Body of pancreas (tissue), 4 donors: Measurements from ENCODE around the gene DPYD.

Experiments used
- CTCF ChIP-seq, 7 experiments: fragments of 450-650 bp in 4 of 7; fragments of 200-600 bp in 3 of 7; sonication (generic) in 3 of 7; IDR thresholded peaks; one replicate each; pipeline ENCODE4 v1.5.1; 2016 to 2019; ENCODE audit warnings: antibody characterized with exemption in 7 of 7
- POLR2A ChIP-seq, 3 donors: fragments of 450-650 bp; IDR thresholded peaks; one replicate each; pipeline ENCODE4 v1.6.1; 2016; ENCODE audit warnings: antibody characterized with exemption in 3 of 3, mild to moderate bottlenecking in 2 of 3

- TF ChIP-seq CTCF (IDR thresholded peaks at IDR 0.05) (no peak), POLR2A (IDR thresholded peaks at IDR 0.05) (no peak)
Measured at GRCh38 chr1:97906567-97907241, 14.1 kb downstream of the DPYD start.
